Measurements from ENCODE around the gene CADPS2.

- no peak for TF ChIP-seq CTCF (conservative IDR thresholded peaks at IDR 0.05 in 1 of 2, IDR thresholded peaks at IDR 0.05 in 1 of 2; ENCODE audit: extremely low read depth in 1 of 2, insufficient read depth in 1 of 2, low read depth in 1 of 2, low read length in 2 of 2)
- TF ChIP-seq EZH2 (IDR thresholded peaks at IDR 0.05; ENCODE audit: borderline replicate concordance, low read length) = no peak
Measured at GRCh38 chr7:122429926-122430325, 456.3 kb downstream of the CADPS2 start.
